ENCODE measurements around the gene PDE1C. TPM values are rescaled to one million over a fixed set of nuclear protein-coding genes. Genes with fewer than 3 reads are reported as not detected.

Gene PDE1C
- total and polyA plus RNA-seq, 5 donors from 2014 or later, result not detected

GRCh38 chr7:32073533-32073932 lies 3.3 kb upstream of the PDE1C start:
- H3K4me1 Mint-ChIP-seq, result no peaks in the 10 kb centered on the region
- no peaks in the 10 kb centered on the region for H3K36me3 ChIP-seq (ENCODE audit: control insufficient read depth, insufficient read depth, low read length)
- peaks cover 29% of the 10 kb centered on the region for H3K27me3 Mint-ChIP-seq
- peaks cover 0 to 9% (median 1%) of the 10 kb centered on the region in 7 donors for H3K9me3 Mint-ChIP-seq
- no peaks in the 10 kb centered on the region for H3K4me1 ChIP-seq (ENCODE audit: control insufficient read depth, insufficient read depth, low read length, poor library complexity, severe bottlenecking)
- no peaks in the 10 kb centered on the region for H3K9me3 ChIP-seq (ENCODE audit: control insufficient read depth in 2 of 2, low read length in 2 of 2)
- H3K27ac ChIP-seq (ENCODE audit: insufficient read depth, low read length, poor library complexity, severe bottlenecking), result no peak overlapping the region
- H3K27me3 ChIP-seq (ENCODE audit: control insufficient read depth, insufficient read depth, low read length), result no peaks in the 10 kb centered on the region
- no peaks in the 10 kb centered on the region for H3K36me3 Mint-ChIP-seq
- no peak overlapping the region for H3K27ac Mint-ChIP-seq
- no peak for ATAC-seq (ENCODE audit: low read depth in 2 of 2)
- H3K4me3 ChIP-seq (ENCODE audit: low read depth, low read length), result no peak overlapping the region
- H3K4me3 Mint-ChIP-seq, result no peak overlapping the region
- no peak for DNase-seq

GRCh38 chr7:32072397-32072796 lies 2.2 kb upstream of the PDE1C start:
- H3K27me3 Mint-ChIP-seq, result peaks cover 29% of the 10 kb centered on the region
- peaks cover 0 to 7% (median 1%) of the 10 kb centered on the region in 7 donors for H3K9me3 Mint-ChIP-seq
- DNase-seq (no peak), ATAC-seq (ENCODE audit: low read depth in 2 of 2) (no peak)
- H3K27ac Mint-ChIP-seq, result no peak overlapping the region
- H3K4me1 ChIP-seq (ENCODE audit: control insufficient read depth, insufficient read depth, low read length, poor library complexity, severe bottlenecking), result no peaks in the 10 kb centered on the region
- no peak overlapping the region for H3K4me3 Mint-ChIP-seq
- H3K4me3 ChIP-seq (ENCODE audit: low read depth, low read length), result no peak overlapping the region
- H3K4me1 Mint-ChIP-seq, result no peaks in the 10 kb centered on the region
- no peaks in the 10 kb centered on the region for H3K36me3 ChIP-seq (ENCODE audit: control insufficient read depth, insufficient read depth, low read length)
- H3K9me3 ChIP-seq (ENCODE audit: control insufficient read depth in 2 of 2, low read length in 2 of 2), result no peaks in the 10 kb centered on the region
- H3K27me3 ChIP-seq (ENCODE audit: control insufficient read depth, insufficient read depth, low read length), result no peaks in the 10 kb centered on the region
- no peak overlapping the region for H3K27ac ChIP-seq (ENCODE audit: insufficient read depth, low read length, poor library complexity, severe bottlenecking)
- H3K36me3 Mint-ChIP-seq, result no peaks in the 10 kb centered on the region

GRCh38 chr7:32071466-32072091 lies 1.4 kb upstream of the PDE1C start:
- peaks cover 29% of the 10 kb centered on the region for H3K27me3 Mint-ChIP-seq
- no peak overlapping the region for H3K27ac Mint-ChIP-seq
- H3K27ac ChIP-seq (ENCODE audit: insufficient read depth, low read length, poor library complexity, severe bottlenecking), result no peak overlapping the region
- H3K4me1 ChIP-seq (ENCODE audit: control insufficient read depth, insufficient read depth, low read length, poor library complexity, severe bottlenecking), result no peaks in the 10 kb centered on the region
- peaks cover 0 to 7% (median 1%) of the 10 kb centered on the region in 7 donors for H3K9me3 Mint-ChIP-seq
- no peaks in the 10 kb centered on the region for H3K36me3 Mint-ChIP-seq
- DNase-seq (no peak), ATAC-seq (ENCODE audit: low read depth in 2 of 2) (no peak)
- no peaks in the 10 kb centered on the region for H3K4me1 Mint-ChIP-seq
- H3K36me3 ChIP-seq (ENCODE audit: control insufficient read depth, insufficient read depth, low read length), result no peaks in the 10 kb centered on the region
- H3K4me3 Mint-ChIP-seq, result no peak overlapping the region
- H3K27me3 ChIP-seq (ENCODE audit: control insufficient read depth, insufficient read depth, low read length), result no peaks in the 10 kb centered on the region
- no peaks in the 10 kb centered on the region for H3K9me3 ChIP-seq (ENCODE audit: control insufficient read depth in 2 of 2, low read length in 2 of 2)
- H3K4me3 ChIP-seq (ENCODE audit: low read depth, low read length), result no peak overlapping the region

- no peak overlapping the region for H3K4me3 ChIP-seq (ENCODE audit: low read depth, low read length)
- H3K27me3 ChIP-seq (ENCODE audit: control insufficient read depth, insufficient read depth, low read length), result no peaks in the 10 kb centered on the region
- H3K9me3 ChIP-seq (ENCODE audit: control insufficient read depth in 2 of 2, low read length in 2 of 2), result no peaks in the 10 kb centered on the region
- no peaks in the 10 kb centered on the region for H3K36me3 Mint-ChIP-seq
- no peaks in the 10 kb centered on the region for H3K4me1 Mint-ChIP-seq
- no peak for DNase-seq
- H3K36me3 ChIP-seq (ENCODE audit: control insufficient read depth, insufficient read depth, low read length), result no peaks in the 10 kb centered on the region
- no peak overlapping the region for H3K27ac Mint-ChIP-seq
- H3K4me1 ChIP-seq (ENCODE audit: control insufficient read depth, insufficient read depth, low read length, poor library complexity, severe bottlenecking), result no peaks in the 10 kb centered on the region
- peaks cover 0 to 7% (median 1%) of the 10 kb centered on the region in 7 donors for H3K9me3 Mint-ChIP-seq
- H3K27ac ChIP-seq (ENCODE audit: insufficient read depth, low read length, poor library complexity, severe bottlenecking), result no peak overlapping the region
- no peak overlapping the region for H3K4me3 Mint-ChIP-seq
- H3K27me3 Mint-ChIP-seq, result peaks cover 29% of the 10 kb centered on the region
- ATAC-seq (ENCODE audit: low read depth in 2 of 2), result no peak
These were observed 179 bp downstream of the PDE1C start for GRCh38 chr7:32070051-32070405.

- no peaks in the 10 kb centered on the region for H3K4me1 Mint-ChIP-seq
- no peak overlapping the region for H3K4me3 ChIP-seq (ENCODE audit: low read depth, low read length)
- no peaks in the 10 kb centered on the region for H3K9me3 ChIP-seq (ENCODE audit: control insufficient read depth in 2 of 2, low read length in 2 of 2)
- H3K27me3 Mint-ChIP-seq, result peaks cover 29% of the 10 kb centered on the region
- H3K27ac Mint-ChIP-seq, result no peak overlapping the region
- DNase-seq (no peak), ATAC-seq (ENCODE audit: low read depth in 2 of 2) (no peak)
- peaks cover 0 to 7% (median 0%) of the 10 kb centered on the region in 7 donors for H3K9me3 Mint-ChIP-seq
- H3K27me3 ChIP-seq (ENCODE audit: control insufficient read depth, insufficient read depth, low read length), result no peaks in the 10 kb centered on the region
- H3K4me3 Mint-ChIP-seq, result no peak overlapping the region
- H3K4me1 ChIP-seq (ENCODE audit: control insufficient read depth, insufficient read depth, low read length, poor library complexity, severe bottlenecking), result no peaks in the 10 kb centered on the region
- no peaks in the 10 kb centered on the region for H3K36me3 ChIP-seq (ENCODE audit: control insufficient read depth, insufficient read depth, low read length)
- H3K27ac ChIP-seq (ENCODE audit: insufficient read depth, low read length, poor library complexity, severe bottlenecking), result no peak overlapping the region
- H3K36me3 Mint-ChIP-seq, result no peaks in the 10 kb centered on the region
These were observed 1.0 kb downstream of the PDE1C start for GRCh38 chr7:32069116-32069650.

- Histone ChIP-seq H3K27me3 (ENCODE audit: control insufficient read depth, insufficient read depth, low read length) (no peaks in the 10 kb centered on the region), H3K36me3 (ENCODE audit: control insufficient read depth, insufficient read depth, low read length) (no peaks in the 10 kb centered on the region), H3K4me1 (ENCODE audit: control insufficient read depth, insufficient read depth, low read length, poor library complexity, severe bottlenecking) (no peaks in the 10 kb centered on the region), H3K27ac (ENCODE audit: insufficient read depth, low read length, poor library complexity, severe bottlenecking) (no peak overlapping the region), H3K9me3 (ENCODE audit: control insufficient read depth in 2 of 2, low read length in 2 of 2) (no peaks in the 10 kb centered on the region), H3K4me3 (ENCODE audit: low read depth, low read length) (no peak overlapping the region)
- no peak for ATAC-seq (ENCODE audit: low read depth in 2 of 2)
- no peaks in the 10 kb centered on the region for H3K4me1 Mint-ChIP-seq
- H3K36me3 Mint-ChIP-seq, result no peaks in the 10 kb centered on the region
- peaks cover 29% of the 10 kb centered on the region for H3K27me3 Mint-ChIP-seq
- no peak for DNase-seq
- H3K9me3 Mint-ChIP-seq, result peaks cover 0 to 7% (median 0%) of the 10 kb centered on the region in 7 donors
- no peak overlapping the region for H3K4me3 Mint-ChIP-seq
- no peak overlapping the region for H3K27ac Mint-ChIP-seq
These were observed 1.7 kb downstream of the PDE1C start for GRCh38 chr7:32068411-32069101.

GRCh38 chr7:32066441-32066840 lies 3.8 kb downstream of the PDE1C start:
- peaks cover 0 to 3% (median 2%) of the 10 kb centered on the region in 7 donors for H3K9me3 Mint-ChIP-seq
- H3K4me1 ChIP-seq (ENCODE audit: control insufficient read depth, insufficient read depth, low read length, poor library complexity, severe bottlenecking), result no peaks in the 10 kb centered on the region
- ATAC-seq (ENCODE audit: low read depth in 2 of 2) (no peak), DNase-seq (no peak)
- no peak overlapping the region for H3K27ac Mint-ChIP-seq
- H3K9me3 ChIP-seq (ENCODE audit: control insufficient read depth in 2 of 2, low read length in 2 of 2), result no peaks in the 10 kb centered on the region
- H3K4me3 ChIP-seq (ENCODE audit: low read depth, low read length), result no peak overlapping the region
- H3K27me3 ChIP-seq (ENCODE audit: control insufficient read depth, insufficient read depth, low read length), result no peaks in the 10 kb centered on the region
- no peaks in the 10 kb centered on the region for H3K36me3 ChIP-seq (ENCODE audit: control insufficient read depth, insufficient read depth, low read length)
- H3K36me3 Mint-ChIP-seq, result no peaks in the 10 kb centered on the region
- H3K4me3 Mint-ChIP-seq, result no peak overlapping the region
- H3K27me3 Mint-ChIP-seq, result peaks cover 16% of the 10 kb centered on the region
- no peak overlapping the region for H3K27ac ChIP-seq (ENCODE audit: insufficient read depth, low read length, poor library complexity, severe bottlenecking)
- H3K4me1 Mint-ChIP-seq, result no peaks in the 10 kb centered on the region

- H3K4me3 ChIP-seq (ENCODE audit: low read depth, low read length), result no peak overlapping the region
- Mint-ChIP-seq H3K9me3 (peaks cover 0 to 5% (median 2%) of the 10 kb centered on the region in 7 donors), H3K4me1 (no peaks in the 10 kb centered on the region), H3K4me3 (no peak overlapping the region), H3K27me3 (peaks cover under 1% of the 10 kb centered on the region), H3K27ac (no peak overlapping the region), H3K36me3 (no peaks in the 10 kb centered on the region)
- H3K9me3 ChIP-seq (ENCODE audit: control insufficient read depth in 2 of 2, low read length in 2 of 2), result no peaks in the 10 kb centered on the region
- H3K27ac ChIP-seq (ENCODE audit: insufficient read depth, low read length, poor library complexity, severe bottlenecking), result no peak overlapping the region
- H3K27me3 ChIP-seq (ENCODE audit: control insufficient read depth, insufficient read depth, low read length), result no peaks in the 10 kb centered on the region
- DNase-seq, result no peak
- H3K4me1 ChIP-seq (ENCODE audit: control insufficient read depth, insufficient read depth, low read length, poor library complexity, severe bottlenecking), result no peaks in the 10 kb centered on the region
- ATAC-seq (ENCODE audit: low read depth in 2 of 2), result no peak
- H3K36me3 ChIP-seq (ENCODE audit: control insufficient read depth, insufficient read depth, low read length), result no peaks in the 10 kb centered on the region
These were observed 6.6 kb downstream of the PDE1C start for GRCh38 chr7:32063614-32064013.

Data from CD4-positive, CD25-positive, alpha-beta regulatory T cell (primary cell).